ENCODE measurements around the gene MAD2L2.
"Not testable (repeated sequence)": the region's sequence is repeated elsewhere in the genome, so short reads cannot be mapped to it uniquely, and the experiment has no call there.

MAD2L2 gene

GRCh38 chr1:11645270-11645669 lies 35.7 kb downstream of the MAD2L2 start:
- no peak for DNase-seq (ENCODE audit: low spot score)
- no peak overlapping the region for H2BK120ac ChIP-seq (ENCODE audit: low read depth, low read length)
- H3K4me1 ChIP-seq (ENCODE audit: control insufficient read depth in 2 of 2, insufficient read depth in 1 of 2, low read depth in 1 of 2, low read length in 2 of 2), result peaks cover 0 to 12% of the 10 kb centered on the region in 2 donors
- no peak overlapping the region for H4K8ac ChIP-seq (ENCODE audit: low read depth, low read length)
- H3K36me3 ChIP-seq (replicated peaks in 1 of 2; ENCODE audit: control insufficient read depth in 2 of 2, insufficient read depth in 2 of 2, low read length in 2 of 2), result no peaks in the 10 kb centered on the region
- no peak overlapping the region for H4K91ac ChIP-seq (ENCODE audit: low read depth, low read length, poor library complexity)
- no peak overlapping the region for H2BK15ac ChIP-seq (ENCODE audit: low read length)
- H3K79me1 ChIP-seq (ENCODE audit: low read depth, low read length), result no peaks in the 10 kb centered on the region
- no peak overlapping the region for H3K4me2 ChIP-seq (ENCODE audit: insufficient read depth, low read length, poor library complexity, severe bottlenecking)
- H3K9ac ChIP-seq (ENCODE audit: low read depth, low read length, poor library complexity), result no peak overlapping the region
- no CpG with 5 or more reads among the region's 5 CpGs for WGBS, 2 donors (ENCODE audit: extremely low coverage in 2 of 2, insufficient read length in 2 of 2, insufficient replicate concordance in 1 of 2)
- H3K27me3 ChIP-seq (ENCODE audit: control insufficient read depth in 3 of 3, insufficient read depth in 3 of 3, low read depth in 1 of 3, low read length in 3 of 3), result peaks cover 0 to 30% (median 15%) of the 10 kb centered on the region in 3 experiments
- H3K27ac ChIP-seq (replicated peaks; ENCODE audit: low read length), result no peak overlapping the region
- H2BK5ac ChIP-seq (ENCODE audit: low read length), result no peak overlapping the region
- H3K4ac ChIP-seq (ENCODE audit: low read length), result no peak overlapping the region
- no peak overlapping the region for H2BK12ac ChIP-seq (ENCODE audit: low read length)
- no peak overlapping the region for H2AK5ac ChIP-seq (ENCODE audit: low read depth, low read length)
- H3K23ac ChIP-seq (ENCODE audit: low read depth, low read length, poor library complexity), result no peak overlapping the region
- H3K14ac ChIP-seq (ENCODE audit: low read length), result no peak overlapping the region
- no peak overlapping the region for H2AFZ ChIP-seq (ENCODE audit: low read length)
- no peak overlapping the region for H3K18ac ChIP-seq (ENCODE audit: low read length)
- H3K9me3 ChIP-seq (replicated peaks in 1 of 2; ENCODE audit: control insufficient read depth in 2 of 2, insufficient read depth in 1 of 2, low read depth in 1 of 2, low read length in 2 of 2), result no peaks in the 10 kb centered on the region
- H3K4me3 ChIP-seq (ENCODE audit: low read length in 2 of 2), result no peak overlapping the region

GRCh38 chr1:11643782-11644181 lies 37.2 kb downstream of the MAD2L2 start:
- no peak overlapping the region for H3K18ac ChIP-seq (ENCODE audit: low read length)
- H2BK120ac ChIP-seq (ENCODE audit: low read depth, low read length), result no peak overlapping the region
- DNase-seq (ENCODE audit: low spot score), result no peak
- H2AK5ac ChIP-seq (ENCODE audit: low read depth, low read length), result peak overlapping the region; percentile 34
- no peak overlapping the region for H2BK5ac ChIP-seq (ENCODE audit: low read length)
- peak overlapping the region; percentile 30 for H4K8ac ChIP-seq (ENCODE audit: low read depth, low read length)
- H3K23ac ChIP-seq (ENCODE audit: low read depth, low read length, poor library complexity), result no peak overlapping the region
- no peak overlapping the region for H2BK12ac ChIP-seq (ENCODE audit: low read length)
- no peak overlapping the region for H3K14ac ChIP-seq (ENCODE audit: low read length)
- H3K4ac ChIP-seq (ENCODE audit: low read length), result no peak overlapping the region
- WGBS, 2 donors (ENCODE audit: extremely low coverage in 2 of 2, insufficient read length in 2 of 2, insufficient replicate concordance in 1 of 2), result no CpG with 5 or more reads among the region's 5 CpGs
- no peak overlapping the region for H3K4me3 ChIP-seq (ENCODE audit: low read length in 2 of 2)
- no peak overlapping the region for H2BK15ac ChIP-seq (ENCODE audit: low read length)
- peak overlapping the region; percentile 16 for H3K9ac ChIP-seq (ENCODE audit: low read depth, low read length, poor library complexity)
- H4K91ac ChIP-seq (ENCODE audit: low read depth, low read length, poor library complexity), result no peak overlapping the region
- H2AFZ ChIP-seq (ENCODE audit: low read length), result no peak overlapping the region
- H3K79me1 ChIP-seq (ENCODE audit: low read depth, low read length), result no peaks in the 10 kb centered on the region
- H3K4me2 ChIP-seq (ENCODE audit: insufficient read depth, low read length, poor library complexity, severe bottlenecking), result no peak overlapping the region
- H3K4me1 ChIP-seq (ENCODE audit: control insufficient read depth in 2 of 2, insufficient read depth in 1 of 2, low read depth in 1 of 2, low read length in 2 of 2), result peaks cover 0 to 7% of the 10 kb centered on the region in 2 donors
- H3K27ac ChIP-seq (replicated peaks; ENCODE audit: low read length), result no peak overlapping the region
- no peaks in the 10 kb centered on the region for H3K9me3 ChIP-seq (replicated peaks in 1 of 2; ENCODE audit: control insufficient read depth in 2 of 2, insufficient read depth in 1 of 2, low read depth in 1 of 2, low read length in 2 of 2)
- no peaks in the 10 kb centered on the region for H3K36me3 ChIP-seq (replicated peaks in 1 of 2; ENCODE audit: control insufficient read depth in 2 of 2, insufficient read depth in 2 of 2, low read length in 2 of 2)
- H3K27me3 ChIP-seq (ENCODE audit: control insufficient read depth in 3 of 3, insufficient read depth in 3 of 3, low read depth in 1 of 3, low read length in 3 of 3), result peaks cover 0 to 23% (median 3%) of the 10 kb centered on the region in 3 experiments

- not testable (repeated sequence) for H3K36me3 ChIP-seq (replicated peaks in 1 of 2; ENCODE audit: control insufficient read depth in 2 of 2, insufficient read depth in 2 of 2, low read length in 2 of 2); H3K79me1 ChIP-seq (ENCODE audit: low read depth, low read length); H3K18ac ChIP-seq (ENCODE audit: low read length); H2BK15ac ChIP-seq (ENCODE audit: low read length); H4K91ac ChIP-seq (ENCODE audit: low read depth, low read length, poor library complexity); H2AFZ ChIP-seq (ENCODE audit: low read length); H3K9me3 ChIP-seq (replicated peaks in 1 of 2; ENCODE audit: control insufficient read depth in 2 of 2, insufficient read depth in 1 of 2, low read depth in 1 of 2, low read length in 2 of 2); H3K27ac ChIP-seq (replicated peaks; ENCODE audit: low read length); H3K4me3 ChIP-seq (ENCODE audit: low read length in 2 of 2); H3K9ac ChIP-seq (ENCODE audit: low read depth, low read length, poor library complexity); H3K4me1 ChIP-seq (ENCODE audit: control insufficient read depth in 2 of 2, insufficient read depth in 1 of 2, low read depth in 1 of 2, low read length in 2 of 2); H3K14ac ChIP-seq (ENCODE audit: low read length); H4K8ac ChIP-seq (ENCODE audit: low read depth, low read length); H3K23ac ChIP-seq (ENCODE audit: low read depth, low read length, poor library complexity); H2BK5ac ChIP-seq (ENCODE audit: low read length); H3K4ac ChIP-seq (ENCODE audit: low read length); H2BK120ac ChIP-seq (ENCODE audit: low read depth, low read length); H2BK12ac ChIP-seq (ENCODE audit: low read length); H2AK5ac ChIP-seq (ENCODE audit: low read depth, low read length); H3K4me2 ChIP-seq (ENCODE audit: insufficient read depth, low read length, poor library complexity, severe bottlenecking)
- H3K27me3 ChIP-seq (ENCODE audit: control insufficient read depth in 3 of 3, insufficient read depth in 3 of 3, low read depth in 1 of 3, low read length in 3 of 3), result peaks cover 0 to 19% (median 0%) of the 10 kb centered on the region in 3 experiments
- DNase-seq (ENCODE audit: low spot score), result peak; percentile 66
- WGBS, 2 donors (ENCODE audit: extremely low coverage in 2 of 2, insufficient read length in 2 of 2, insufficient replicate concordance in 1 of 2), result no CpG with 5 or more reads among the region's 18 CpGs
Observed at GRCh38 chr1:11642418-11643017, 38.4 kb downstream of the MAD2L2 start.

GRCh38 chr1:11641776-11642305 lies 39.1 kb downstream of the MAD2L2 start:
- no peak overlapping the region for H4K91ac ChIP-seq (ENCODE audit: low read depth, low read length, poor library complexity)
- no peaks in the 10 kb centered on the region for H3K79me1 ChIP-seq (ENCODE audit: low read depth, low read length)
- no peak overlapping the region for H2BK15ac ChIP-seq (ENCODE audit: low read length)
- H3K27me3 ChIP-seq (ENCODE audit: control insufficient read depth in 3 of 3, insufficient read depth in 3 of 3, low read depth in 1 of 3, low read length in 3 of 3), result peaks cover 0 to 22% (median 0%) of the 10 kb centered on the region in 3 experiments
- H3K4me2 ChIP-seq (ENCODE audit: insufficient read depth, low read length, poor library complexity, severe bottlenecking), result no peak overlapping the region
- H2BK12ac ChIP-seq (ENCODE audit: low read length), result no peak overlapping the region
- no peak overlapping the region for H2BK120ac ChIP-seq (ENCODE audit: low read depth, low read length)
- H3K14ac ChIP-seq (ENCODE audit: low read length), result no peak overlapping the region
- peaks cover 0 to 3% of the 10 kb centered on the region in 2 donors for H3K4me1 ChIP-seq (ENCODE audit: control insufficient read depth in 2 of 2, insufficient read depth in 1 of 2, low read depth in 1 of 2, low read length in 2 of 2)
- no peak for DNase-seq (ENCODE audit: low spot score)
- no peak overlapping the region for H2AK5ac ChIP-seq (ENCODE audit: low read depth, low read length)
- no peak overlapping the region for H3K9ac ChIP-seq (ENCODE audit: low read depth, low read length, poor library complexity)
- H3K18ac ChIP-seq (ENCODE audit: low read length), result peak overlapping the region; percentile 33
- no peaks in the 10 kb centered on the region for H3K36me3 ChIP-seq (replicated peaks in 1 of 2; ENCODE audit: control insufficient read depth in 2 of 2, insufficient read depth in 2 of 2, low read length in 2 of 2)
- no peak overlapping the region for H2BK5ac ChIP-seq (ENCODE audit: low read length)
- whole genome bisulfite sequencing, 2 donors (ENCODE audit: extremely low coverage in 2 of 2, insufficient read length in 2 of 2, insufficient replicate concordance in 1 of 2), result no CpG with 5 or more reads among the region's 5 CpGs
- no peak overlapping the region for H3K27ac ChIP-seq (replicated peaks; ENCODE audit: low read length)
- H4K8ac ChIP-seq (ENCODE audit: low read depth, low read length), result no peak overlapping the region
- no peaks in the 10 kb centered on the region for H3K9me3 ChIP-seq (replicated peaks in 1 of 2; ENCODE audit: control insufficient read depth in 2 of 2, insufficient read depth in 1 of 2, low read depth in 1 of 2, low read length in 2 of 2)
- no peak overlapping the region for H2AFZ ChIP-seq (ENCODE audit: low read length)
- no peak overlapping the region for H3K4me3 ChIP-seq (ENCODE audit: low read length in 2 of 2)
- H3K4ac ChIP-seq (ENCODE audit: low read length), result no peak overlapping the region
- peak overlapping the region; percentile 86 for H3K23ac ChIP-seq (ENCODE audit: low read depth, low read length, poor library complexity)

Measured in neuronal stem cell (in vitro differentiated cells).